ENCODE measurements around the gene RUNX1.
A peak's percentile ranks its signal among the peaks of the same experiment; 100 is the strongest.

Gene RUNX1

DNA sequence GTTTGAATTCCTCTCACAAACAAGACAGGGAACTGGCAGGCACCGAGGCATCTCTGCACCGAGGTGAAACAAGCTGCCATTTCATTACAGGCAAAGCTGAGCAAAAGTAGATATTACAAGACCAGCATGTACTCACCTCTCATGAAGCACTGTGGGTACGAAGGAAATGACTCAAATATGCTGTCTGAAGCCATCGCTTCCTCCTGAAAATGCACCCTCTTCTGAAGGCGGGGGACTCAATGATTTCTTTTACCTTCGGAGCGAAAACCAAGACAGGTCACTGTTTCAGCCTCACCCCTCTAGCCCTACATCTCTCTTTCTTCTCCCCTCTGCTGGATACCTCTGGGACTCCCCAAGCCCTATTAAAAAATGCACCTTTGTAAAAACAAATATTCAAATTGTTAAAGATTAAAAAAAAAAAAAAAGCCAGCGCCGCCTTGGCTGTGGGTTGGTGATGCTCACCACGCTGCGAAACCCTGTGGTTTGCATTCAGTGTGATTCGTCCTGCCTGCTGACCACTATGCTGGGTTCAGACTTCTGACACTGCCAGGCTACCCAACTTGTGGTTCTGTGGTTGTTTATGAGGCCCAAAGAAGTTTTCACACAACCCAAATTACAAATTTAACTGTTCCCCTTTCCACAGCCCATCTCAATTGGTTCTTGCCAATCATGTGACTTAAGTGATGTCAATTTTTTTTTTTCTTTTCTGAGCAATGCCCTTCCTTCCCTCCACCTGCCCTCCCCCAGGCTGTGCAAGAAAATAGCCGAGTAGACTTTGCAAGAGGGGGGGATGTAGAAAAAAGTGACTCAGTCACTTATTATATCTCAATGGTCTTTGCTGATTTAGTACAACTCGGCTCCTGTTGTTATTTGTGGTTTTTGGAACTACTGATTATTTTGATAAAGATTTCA lies at the start of gene RUNX1:
Gene RUNX1 (minus strand): TSS at position 597 of the 912 bp plus-strand sequence.
- peak in 1 of 4 experiments; percentile 56 for DNase-seq (ENCODE audit: low read depth in 4 of 4, low spot score in 1 of 4)

DNA sequence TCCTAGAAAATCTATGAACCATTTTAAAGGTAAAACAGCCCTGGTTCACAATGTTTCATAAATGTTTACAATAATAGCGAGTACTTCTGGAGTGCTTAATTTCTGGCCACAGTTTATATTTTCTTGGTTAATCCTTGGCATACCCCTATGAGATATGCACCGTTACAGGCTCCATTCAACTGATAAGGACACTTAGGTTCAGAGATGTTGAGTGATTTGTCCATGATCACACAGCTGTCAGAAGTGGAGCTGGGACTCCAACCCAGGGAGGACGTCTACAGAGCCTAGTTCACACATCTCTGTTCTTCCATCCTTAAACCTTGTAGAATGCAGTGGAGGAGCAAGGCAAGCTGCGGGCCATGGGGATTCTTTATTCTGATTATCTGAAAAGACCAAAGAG lies 48.4 kb upstream of the RUNX1 start:
- no peak for DNase-seq (ENCODE audit: low read depth in 4 of 4, low spot score in 1 of 4)

DNA sequence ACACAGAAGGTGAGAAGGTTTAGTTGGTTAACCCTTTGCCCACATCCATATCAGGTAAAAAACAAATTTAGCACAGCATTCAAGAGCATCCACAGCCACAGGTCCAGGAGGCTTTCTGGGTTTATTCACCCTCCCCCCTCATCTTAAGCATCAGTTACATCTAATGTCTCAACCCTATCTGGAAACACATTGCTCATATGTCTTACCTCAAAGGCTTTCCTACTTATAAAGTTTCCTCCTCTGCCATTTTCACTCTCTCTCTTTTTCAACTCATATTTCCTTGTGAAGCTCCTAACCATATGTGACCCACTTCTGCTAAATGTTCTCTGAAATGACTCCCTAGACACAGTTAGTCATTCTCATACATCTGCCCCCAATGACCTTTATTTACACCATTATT lies 47.9 kb upstream of the RUNX1 start:
- peak in 1 of 4 experiments; percentile 4 for DNase-seq (ENCODE audit: low read depth in 4 of 4, low spot score in 1 of 4)

DNA sequence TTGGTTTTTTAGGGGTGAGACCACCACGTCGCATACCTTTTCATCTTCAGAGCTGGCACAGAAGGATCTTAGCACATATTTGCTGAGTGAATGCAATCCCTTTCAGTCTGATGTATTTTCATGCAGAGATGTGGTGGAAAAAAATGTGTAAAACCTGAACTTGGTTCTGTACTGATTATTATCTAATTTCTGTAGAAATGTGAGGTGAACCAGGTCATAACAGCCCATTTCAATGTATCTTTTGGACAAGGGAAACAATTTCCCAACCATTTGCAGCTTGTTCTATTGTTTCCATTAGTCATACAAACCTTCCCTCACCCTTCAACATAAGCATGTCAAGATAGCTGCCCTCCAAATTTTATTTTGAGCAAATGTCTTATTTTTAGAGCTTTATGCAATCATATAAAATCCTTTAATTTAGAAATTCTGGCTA lies 46.8 kb upstream of the RUNX1 start:
- no peak for DNase-seq (ENCODE audit: low read depth in 4 of 4, low spot score in 1 of 4)

DNA sequence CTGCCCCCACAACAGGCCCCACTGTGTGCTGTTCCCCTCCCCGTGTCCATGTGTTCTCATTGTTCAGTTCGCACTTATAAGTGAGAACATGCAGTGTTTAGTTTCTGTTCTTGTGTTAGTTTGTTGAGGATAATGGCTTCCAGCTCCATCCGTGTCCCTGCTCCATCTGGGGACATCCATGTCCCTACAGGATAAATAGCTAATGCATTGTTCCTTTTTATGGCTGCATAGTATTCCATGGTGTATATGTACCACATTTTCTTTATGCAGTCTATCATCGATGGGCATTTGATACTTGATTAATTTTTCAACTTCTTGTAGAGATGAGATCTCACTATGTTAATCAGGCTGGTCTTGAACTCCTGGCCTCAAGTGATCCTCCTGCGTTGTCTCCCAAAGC lies 44.4 kb upstream of the RUNX1 start:
- no peak for DNase-seq (ENCODE audit: low read depth in 4 of 4, low spot score in 1 of 4)

DNA sequence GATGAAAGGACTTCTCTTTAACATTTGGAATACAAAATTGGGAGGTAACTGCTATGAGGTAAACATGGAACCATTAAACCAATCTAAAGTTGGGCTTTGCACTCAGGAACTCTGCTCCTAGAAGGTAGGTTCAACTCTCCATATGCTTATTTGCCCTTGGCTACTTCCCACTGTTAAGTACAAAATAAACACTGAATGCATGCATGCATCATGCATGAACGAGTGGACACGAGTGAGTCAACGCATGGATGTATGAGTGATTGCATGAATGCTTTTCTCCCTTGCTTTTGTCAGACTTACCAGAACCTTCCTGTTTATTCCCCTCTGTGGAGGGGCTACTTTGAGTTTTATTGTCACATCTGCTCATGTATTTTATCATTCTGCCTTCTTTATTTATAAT lies 42.4 kb upstream of the RUNX1 start:
- no peak for DNase-seq (ENCODE audit: low read depth in 4 of 4, low spot score in 1 of 4)

DNA sequence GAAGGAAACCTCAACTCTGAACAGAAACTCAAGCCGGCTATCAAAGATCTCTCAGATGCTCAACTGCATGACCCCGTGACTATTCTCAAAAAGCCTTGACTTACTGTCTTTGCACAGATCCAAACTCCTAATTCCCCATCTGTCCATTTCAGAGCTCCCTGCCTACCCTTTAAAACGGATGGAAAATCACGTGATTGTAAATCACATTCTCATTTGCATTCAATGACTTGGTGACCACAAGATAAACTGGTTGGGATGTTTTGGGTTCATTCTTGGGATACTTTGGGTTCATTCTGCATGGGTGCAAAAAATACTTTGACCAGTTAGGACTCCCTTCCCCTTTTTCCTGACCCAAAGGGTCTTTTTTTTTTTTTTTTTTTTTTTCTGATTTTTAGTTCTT lies 41.3 kb upstream of the RUNX1 start:
- DNase-seq (ENCODE audit: low read depth in 4 of 4, low spot score in 1 of 4), result no peak

DNA sequence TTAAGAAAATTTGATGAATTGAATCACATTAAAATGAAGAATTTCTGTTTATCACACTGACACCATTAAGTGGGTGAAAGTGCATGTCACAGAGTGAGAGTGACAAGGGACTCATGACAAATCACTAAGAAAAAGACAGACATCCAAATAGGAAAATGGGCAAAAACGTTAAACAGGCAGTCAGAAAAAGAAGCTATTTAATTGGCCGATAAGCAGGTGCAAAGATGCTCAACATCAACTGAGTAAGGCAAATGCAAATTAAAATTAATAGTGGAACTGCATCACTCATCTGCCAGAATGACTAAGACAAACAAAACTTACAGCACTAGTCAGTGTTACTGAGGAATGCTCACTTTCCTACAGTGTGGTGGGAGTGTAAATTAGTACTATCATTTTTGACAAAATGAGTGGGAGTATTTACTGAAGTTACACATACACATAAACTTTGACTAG lies 39.2 kb upstream of the RUNX1 start:
- no peak for DNase-seq (ENCODE audit: low read depth in 4 of 4, low spot score in 1 of 4)

DNA sequence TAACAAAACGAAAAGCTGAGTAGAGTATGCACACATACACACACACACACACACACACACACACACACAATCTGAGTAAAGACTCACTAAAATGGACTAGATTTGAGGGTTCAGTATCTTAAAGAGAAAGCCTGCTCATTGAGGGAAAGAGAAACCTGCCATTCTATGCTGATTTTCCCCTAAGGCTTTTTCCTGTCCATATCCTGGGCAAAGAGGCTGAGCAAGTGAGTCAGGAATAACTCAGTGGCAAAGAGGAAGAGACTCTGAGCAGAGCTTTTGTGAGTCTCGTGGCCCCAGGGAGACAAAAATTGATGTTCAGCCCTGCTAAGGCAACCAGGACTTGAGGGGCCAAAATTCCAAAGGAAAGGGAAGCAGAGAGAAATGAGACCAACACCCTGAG lies 37.3 kb upstream of the RUNX1 start:
- DNase-seq (ENCODE audit: low read depth in 4 of 4, low spot score in 1 of 4), result no peak

DNA sequence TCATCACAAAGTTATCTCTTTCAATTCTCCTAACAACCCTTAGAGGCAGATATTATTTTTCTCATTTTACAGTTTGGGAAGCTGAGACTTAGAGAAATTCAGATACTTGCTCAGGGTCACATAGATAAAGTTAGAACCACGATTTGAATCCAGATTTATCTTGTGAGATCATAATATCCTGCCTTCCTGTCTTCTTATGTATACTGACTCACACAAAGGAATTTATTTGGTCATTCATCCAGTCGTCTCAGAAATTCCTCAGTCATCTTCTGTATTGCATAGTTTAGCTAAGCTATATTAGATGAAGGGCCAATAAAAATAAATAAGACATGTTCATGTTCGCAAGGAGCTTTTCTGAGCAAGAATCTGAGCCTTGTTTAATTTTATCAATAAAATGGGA lies 35.8 kb upstream of the RUNX1 start:
- no peak for DNase-seq (ENCODE audit: low read depth in 4 of 4, low spot score in 1 of 4)

DNA sequence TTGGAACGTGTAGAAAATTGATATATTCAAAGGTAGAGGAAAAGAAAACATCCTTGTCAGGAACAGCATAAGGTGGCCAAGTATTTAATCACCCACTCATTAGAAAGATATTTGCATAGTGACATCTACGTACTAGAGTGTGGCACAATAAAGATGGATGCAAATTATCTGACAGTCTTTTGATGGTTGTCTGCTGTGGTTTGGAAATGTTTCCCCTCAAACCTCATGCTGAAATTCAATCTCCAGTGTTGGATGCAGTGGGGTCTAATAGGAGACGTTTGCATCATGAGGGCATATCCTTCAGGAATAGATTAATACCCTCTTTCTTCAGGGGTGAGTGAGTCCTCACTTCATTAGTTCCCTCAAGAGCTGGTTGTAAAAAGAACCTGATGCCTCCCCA lies 34.1 kb upstream of the RUNX1 start:
- DNase-seq (ENCODE audit: low read depth in 4 of 4, low spot score in 1 of 4), result no peak

DNA sequence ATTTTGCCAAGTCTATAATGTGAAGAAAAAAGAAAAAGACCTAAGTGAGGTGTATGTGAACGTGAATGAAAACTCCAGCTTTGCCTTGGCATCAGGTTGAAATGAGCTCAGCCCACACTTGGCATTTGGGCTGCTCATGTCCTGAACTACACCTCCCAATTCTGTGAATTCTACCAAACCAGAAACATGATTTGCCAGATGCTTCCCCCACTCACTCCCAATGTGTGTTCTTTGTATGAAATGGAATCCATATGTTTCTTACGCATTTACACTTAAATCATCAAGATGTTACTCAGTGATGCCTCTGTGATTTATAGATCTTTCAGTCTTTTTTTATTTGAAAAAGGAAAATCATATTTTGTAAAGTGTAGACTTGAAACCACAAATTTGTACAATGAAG lies 32.8 kb upstream of the RUNX1 start:
- no peak for DNase-seq (ENCODE audit: low read depth in 4 of 4, low spot score in 1 of 4)

DNA sequence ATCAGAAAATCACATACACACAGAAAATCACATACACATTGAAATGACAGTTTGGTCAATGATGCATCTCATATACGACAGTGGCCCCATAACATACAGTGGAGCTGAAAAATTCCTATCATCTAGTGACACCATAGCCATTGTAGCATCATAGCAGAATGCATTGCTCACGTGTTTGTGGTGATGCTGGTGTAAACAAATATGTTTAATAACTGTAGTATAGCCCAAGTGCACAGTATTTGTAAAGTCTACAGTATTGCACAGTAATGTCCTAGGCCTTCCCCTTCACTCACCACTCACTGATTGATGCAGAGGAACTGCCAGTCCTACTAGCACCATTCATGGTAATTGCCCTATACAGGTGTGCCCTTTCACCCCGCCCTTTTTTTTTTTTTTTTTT lies 30.1 kb upstream of the RUNX1 start:
- no peak for DNase-seq (ENCODE audit: low read depth in 4 of 4, low spot score in 1 of 4)

DNA sequence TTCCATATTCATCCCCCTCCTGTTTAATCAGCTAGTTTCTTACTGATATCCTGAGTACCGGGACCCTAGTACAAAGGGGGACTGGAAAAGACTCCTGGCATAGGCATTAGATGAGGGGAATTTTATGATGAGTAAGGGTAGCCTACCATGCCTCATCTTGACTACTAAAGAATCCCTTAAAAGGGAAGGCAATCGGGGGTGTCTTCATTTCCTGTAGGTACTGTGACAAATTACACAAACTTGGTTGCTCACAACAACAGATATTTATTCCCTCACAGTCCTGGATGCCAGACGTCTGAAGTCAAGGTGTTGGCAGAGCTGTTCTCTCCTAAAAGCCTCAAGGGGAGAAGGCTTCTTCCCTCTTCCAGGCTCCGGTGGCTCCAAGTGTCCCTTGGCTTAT lies 28.9 kb upstream of the RUNX1 start:
- no peak for DNase-seq (ENCODE audit: low read depth in 4 of 4, low spot score in 1 of 4)

DNA sequence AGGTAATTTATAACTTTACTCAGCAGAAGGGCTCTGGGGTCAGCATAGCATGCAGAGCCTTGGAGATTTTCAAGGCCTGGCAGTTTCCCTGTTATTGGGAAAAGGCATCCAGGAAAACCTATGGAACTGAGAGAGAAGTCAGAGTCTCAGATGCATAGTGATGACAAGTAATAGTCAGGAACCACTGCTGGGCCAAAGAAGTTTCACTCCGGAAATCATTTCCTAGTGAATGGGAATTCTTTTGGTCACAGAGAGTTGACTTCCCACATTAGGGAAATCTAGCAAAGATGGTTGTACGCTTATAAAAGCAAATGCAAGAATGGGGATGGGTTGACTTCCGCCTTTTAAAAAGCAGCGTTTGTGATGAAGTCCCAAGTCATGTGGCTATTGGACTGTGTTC lies 28.4 kb upstream of the RUNX1 start:
- no peak for DNase-seq (ENCODE audit: low read depth in 4 of 4, low spot score in 1 of 4)

DNA sequence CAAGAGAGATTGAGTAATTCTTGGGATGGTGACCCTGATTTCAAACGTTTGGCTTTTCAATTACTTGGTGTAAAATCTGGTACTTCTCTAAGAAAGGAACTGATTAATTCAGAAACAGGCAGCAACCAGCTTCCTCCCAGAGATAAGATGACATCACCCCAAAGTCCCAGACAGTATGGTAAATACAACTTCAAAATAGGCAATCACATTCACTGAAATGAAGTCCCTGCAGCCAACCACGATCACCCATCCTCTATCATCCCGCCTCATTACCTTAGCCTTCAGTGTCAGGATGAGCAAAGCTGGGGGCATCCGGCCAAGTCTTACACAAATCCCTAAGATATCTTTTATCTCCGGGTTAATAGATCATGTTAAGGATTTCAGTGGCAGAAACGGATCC lies 26.4 kb upstream of the RUNX1 start:
- no peak for DNase-seq (ENCODE audit: low read depth in 4 of 4, low spot score in 1 of 4)

DNA sequence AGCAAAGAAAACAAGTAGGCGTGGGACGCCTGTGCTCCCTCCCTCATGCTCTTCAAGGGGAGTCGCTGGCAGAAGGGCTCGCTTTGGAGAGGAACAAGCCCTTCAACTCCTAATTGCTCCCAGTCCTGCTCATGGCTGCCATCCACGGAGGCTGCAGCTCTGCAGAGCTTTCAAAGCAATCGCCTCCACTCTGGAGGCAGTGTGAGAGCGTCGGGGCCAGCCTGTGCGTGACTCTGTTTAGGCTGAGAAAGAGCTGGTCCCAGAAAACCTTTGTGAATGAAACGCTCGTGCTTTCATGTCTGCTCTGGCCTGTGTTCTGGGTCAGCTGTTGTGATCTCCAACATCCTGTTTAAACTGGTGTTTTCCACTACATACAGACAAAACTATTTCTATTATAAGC lies 23.9 kb upstream of the RUNX1 start:
- DNase-seq (ENCODE audit: low read depth in 4 of 4, low spot score in 1 of 4), result no peak

DNA sequence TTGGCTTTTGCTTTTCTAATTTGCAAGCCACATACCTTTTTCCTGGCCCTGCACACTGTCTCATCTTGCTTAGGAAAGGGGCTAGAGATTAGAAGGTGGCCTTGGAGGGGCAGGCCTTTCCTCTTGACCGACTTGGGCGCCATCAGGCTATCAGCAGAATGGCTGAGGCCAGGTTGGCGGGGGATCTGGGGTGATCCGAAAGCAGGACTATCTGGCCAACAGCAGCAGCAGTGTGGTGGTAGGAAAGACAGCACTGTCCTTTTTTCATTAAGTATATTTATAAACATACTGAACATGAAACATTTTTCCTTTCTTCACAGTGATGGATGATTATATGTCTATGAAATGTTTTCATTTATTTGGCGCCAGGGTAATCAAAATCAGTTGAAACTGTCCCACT lies 23.5 kb upstream of the RUNX1 start:
- no peak for DNase-seq (ENCODE audit: low read depth in 4 of 4, low spot score in 1 of 4)

DNA sequence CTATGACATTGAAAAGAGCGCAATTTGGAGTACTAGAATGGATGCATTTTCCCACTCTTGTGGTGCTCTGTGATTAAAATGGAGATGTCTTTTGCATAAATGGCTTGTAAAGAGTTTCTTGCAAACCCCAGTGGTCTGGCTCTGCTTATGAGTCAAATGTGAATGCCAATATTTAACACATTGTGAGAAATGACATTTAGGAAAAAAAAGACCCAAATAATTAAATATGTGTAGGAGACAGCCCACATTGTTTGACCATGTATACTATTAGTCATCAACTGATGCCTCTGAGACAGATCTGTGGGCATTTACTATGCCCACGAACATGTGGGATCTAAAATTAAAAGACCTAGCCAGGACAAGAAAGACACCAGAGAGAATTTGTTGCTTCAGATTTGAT lies 22.2 kb upstream of the RUNX1 start:
- DNase-seq (ENCODE audit: low read depth in 4 of 4, low spot score in 1 of 4), result no peak

DNA sequence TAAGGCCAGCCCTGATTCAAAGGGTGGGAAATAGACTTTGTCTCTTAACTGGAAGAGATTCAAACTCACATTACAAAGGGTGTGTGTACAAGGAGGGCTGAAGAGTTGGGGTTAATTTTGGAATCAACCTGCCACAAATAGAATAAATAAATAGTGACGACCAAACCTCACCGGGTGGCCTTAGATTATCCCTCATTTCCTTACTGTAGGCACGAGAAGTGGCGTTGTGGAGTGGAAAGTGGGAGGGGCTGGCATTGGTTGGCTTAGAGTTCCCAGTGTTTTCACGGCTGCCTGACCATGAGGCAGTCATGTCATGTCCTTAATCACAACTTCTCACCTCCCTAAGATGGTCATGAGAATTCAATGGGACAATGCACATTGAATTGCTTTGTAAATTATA lies 21.3 kb upstream of the RUNX1 start:
- DNase-seq (ENCODE audit: low read depth in 4 of 4, low spot score in 1 of 4), result no peak

DNA sequence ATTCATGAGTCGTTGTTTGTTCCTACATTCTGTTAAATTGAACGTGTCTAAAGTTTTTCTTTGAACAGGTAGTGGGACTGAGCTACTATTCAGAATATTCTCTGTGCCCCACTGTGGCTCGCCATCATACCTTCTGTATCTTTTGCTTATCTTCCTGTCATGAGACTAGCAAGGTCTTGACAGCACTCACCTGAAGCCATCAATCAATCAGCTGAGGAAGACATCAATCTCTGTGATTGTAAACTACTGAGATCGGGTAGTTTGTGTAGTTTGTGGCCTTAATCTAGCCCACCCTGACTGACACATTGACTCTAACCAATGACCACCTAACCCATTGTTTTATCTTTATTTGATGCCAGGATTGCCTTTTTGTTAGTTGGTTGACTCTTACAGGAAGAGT lies 17.7 kb upstream of the RUNX1 start:
- no peak for DNase-seq (ENCODE audit: low read depth in 4 of 4, low spot score in 1 of 4)

DNA sequence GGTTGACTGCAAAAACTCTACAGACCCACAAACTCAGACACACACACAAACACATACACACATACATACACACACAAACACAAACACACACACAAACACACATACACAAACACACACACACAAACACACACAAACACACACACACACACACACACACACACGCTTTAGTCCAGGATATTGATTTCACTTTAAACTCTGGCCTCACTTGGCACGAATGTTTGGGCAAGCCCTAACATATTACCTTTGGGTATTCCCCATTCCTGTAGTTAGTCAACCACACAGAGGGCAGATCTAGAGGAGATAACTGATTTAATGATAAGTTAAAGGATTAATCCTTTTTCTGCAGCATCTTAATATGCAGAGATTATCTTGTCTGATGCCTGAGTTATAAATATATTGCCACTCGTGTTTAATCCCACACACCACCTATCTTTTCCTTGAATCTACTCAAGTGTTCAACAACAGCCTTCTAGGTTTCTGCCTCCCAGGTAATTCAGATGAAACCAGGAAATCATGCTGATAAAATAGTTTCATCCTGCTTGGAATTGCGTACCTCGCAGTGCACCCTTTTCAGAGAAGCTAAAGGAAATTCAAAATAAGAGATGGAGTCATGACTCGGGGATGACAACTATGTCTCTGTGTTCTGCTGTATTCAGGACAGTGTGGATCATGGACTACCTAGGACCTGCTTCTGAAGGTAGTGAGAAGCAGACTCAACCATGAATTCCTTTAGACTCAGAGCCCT lies 14.5 kb upstream of the RUNX1 start:
- DNase-seq (ENCODE audit: low read depth in 4 of 4, low spot score in 1 of 4), result no peak

Measured in stimulated activated CD4-positive, alpha-beta T cell treated with anti-CD3 and anti-CD28 coated beads, Interleukin-1b, Interleukin-23, amount 100 ng/mL, for 24 hours (primary cell).